Hematopoietic multipotent progenitor cell treated with erythropoietin and hydrocortisone succinate and interleukin-3 and kit ligand, for 6 days (in vitro differentiated cells): ENCODE data around the gene SEM1.
A peak's percentile ranks its signal among the peaks of the same experiment; 100 is the strongest.
"Not testable (repeated sequence)": the region's sequence is repeated elsewhere in the genome, so short reads cannot be mapped to it uniquely, and the experiment has no call there.

ENCODE experiments used
- DNase-seq: peaks from one replicate; pipeline ENCODE4 v3.0.0-alpha.2; 2015

SEM1 gene

DNA sequence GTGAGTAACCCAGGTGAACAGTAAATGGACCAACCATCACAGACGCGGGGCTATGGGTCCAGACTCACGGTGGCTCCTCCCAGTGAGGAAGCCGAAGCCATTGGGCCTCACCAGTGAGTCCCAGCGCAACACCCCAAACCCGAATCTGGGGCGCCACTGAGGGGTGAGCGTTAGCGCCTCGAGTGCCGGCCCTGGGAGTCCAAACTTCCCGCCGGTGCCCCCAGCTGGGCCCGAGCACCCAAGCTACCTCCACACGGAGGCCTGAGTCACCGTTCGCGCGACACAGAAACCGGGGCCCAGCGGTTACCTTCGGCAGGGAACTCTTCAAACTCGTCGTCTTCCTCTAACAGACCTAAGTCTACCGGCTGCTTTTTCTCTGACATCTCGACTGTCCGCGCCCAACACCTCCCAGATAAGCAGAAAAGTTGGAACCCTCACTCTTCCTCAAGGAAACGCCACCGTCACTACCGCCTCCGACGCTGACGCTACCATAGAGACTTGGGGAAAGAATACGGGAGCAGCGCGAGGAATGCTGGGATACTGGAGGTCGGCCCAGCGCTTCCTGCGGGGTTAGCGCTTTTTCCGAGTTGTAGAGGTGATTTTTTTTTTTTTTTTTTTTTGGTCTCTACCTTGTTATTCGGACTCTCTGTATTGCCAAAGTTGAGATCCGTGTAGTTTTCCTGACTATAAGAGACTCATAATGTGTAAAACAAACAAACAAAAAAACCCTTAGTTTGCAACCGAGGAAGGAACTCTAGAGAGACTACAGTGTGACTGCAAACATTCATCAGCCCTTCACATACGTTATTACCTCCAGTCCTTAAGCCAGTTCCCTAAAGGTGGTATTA lies at the start of gene SEM1:
TSS of gene SEM1 (minus strand) at position 466 of the 848 bp plus-strand sequence. CDS start at position 383, 83 bp downstream.
- DNase-seq: peak; percentile 92

- not testable (repeated sequence) for DNase-seq
Measured at GRCh38 chr7:96757880-96758279, 48.2 kb upstream of the SEM1 start.

DNA sequence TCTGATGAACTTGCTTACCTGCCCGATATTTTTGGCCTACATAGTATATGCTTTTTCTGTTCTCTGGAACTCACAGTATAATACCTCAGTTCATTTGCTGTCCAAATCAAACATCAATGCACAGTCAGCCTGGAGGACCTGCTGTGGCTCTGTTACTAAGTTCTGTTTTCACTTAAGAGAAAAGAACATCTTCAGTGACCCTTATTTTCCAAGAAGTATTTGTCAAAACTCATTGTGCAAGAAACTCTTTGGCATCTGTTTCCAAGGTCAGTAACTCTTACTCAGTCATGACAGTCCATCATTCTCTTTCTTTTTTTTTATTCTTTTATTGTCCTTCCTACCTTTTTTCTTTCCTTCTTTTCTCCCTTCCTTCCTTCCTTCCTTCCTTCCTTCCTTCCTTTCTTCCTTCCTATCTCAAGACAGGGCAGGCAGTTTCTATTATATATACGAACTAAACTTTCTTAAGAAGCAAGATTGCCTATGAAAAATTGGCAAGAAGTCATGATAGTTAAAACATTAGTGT lies 37.8 kb upstream of the SEM1 start:
- DNase-seq: no peak

DNA sequence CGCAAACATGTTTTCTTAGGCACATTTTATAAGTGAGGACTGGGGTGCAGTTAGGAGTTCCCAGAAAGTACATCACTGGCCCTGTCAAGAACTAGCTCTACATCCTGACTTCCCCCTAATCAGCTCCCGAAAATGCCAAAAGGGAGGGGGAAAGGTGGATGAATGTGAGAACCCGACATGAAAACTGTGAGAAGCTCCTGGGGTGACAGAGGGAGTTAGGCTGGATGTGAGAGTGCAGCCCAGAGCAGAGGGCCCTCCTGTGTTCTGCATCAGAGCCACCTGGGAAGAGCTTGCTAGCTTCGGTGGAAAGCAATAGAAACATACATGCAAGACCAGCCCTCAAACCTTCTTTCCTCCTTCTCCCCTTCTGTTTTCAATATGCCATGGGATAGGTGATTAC lies 30.5 kb upstream of the SEM1 start:
- DNase-seq: no peak

GRCh38 chr7:96739609-96740008 lies 30.0 kb upstream of the SEM1 start:
- no peak for DNase-seq

- no peak for DNase-seq
Measured at GRCh38 chr7:96739167-96739566, 29.5 kb upstream of the SEM1 start.

GRCh38 chr7:96738705-96739104 lies 29.1 kb upstream of the SEM1 start:
- no peak for DNase-seq

DNA sequence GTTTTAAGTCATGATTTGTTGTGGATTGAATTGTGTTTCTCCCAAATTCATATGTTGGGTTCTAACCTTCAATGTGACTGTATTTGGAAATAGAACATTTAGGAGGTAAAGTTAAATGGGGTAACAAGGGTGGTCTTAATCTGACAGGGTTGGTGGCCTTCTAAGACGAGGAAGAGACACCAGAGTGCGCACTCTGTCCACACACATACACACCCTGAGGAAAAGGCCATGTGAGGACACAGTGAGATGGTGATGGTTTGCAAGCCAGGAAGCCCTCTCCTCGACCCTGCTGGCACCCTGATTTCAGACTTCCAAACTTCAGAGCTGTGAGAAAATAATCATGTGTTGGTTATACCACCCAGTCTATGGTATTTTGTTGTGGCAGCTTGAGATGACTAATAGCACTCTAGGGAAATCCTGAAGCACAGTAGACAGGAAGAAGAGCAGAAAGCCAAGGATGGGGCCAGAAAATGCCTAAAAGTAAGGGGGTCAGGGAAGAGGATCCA lies 28.0 kb upstream of the SEM1 start:
- DNase-seq: no peak

DNA sequence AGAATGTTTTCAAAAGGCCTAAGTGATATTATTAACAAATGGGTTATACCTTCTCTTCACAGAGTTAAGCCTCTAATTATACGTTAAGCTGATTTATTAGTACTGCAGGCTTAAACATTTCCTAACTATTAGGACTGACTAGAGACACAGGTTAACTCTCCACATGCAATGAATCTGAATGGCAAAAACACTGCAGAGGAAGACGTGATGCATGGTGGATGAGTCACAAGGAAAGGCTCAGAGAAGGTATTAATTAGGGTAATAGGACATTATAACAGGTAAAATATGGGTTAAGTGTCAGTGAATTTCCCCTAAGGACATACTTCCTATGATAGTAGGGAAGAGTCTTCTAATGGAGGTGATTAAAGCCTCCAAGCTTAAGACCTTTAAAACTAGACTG lies 24.7 kb upstream of the SEM1 start:
- no peak for DNase-seq

DNA sequence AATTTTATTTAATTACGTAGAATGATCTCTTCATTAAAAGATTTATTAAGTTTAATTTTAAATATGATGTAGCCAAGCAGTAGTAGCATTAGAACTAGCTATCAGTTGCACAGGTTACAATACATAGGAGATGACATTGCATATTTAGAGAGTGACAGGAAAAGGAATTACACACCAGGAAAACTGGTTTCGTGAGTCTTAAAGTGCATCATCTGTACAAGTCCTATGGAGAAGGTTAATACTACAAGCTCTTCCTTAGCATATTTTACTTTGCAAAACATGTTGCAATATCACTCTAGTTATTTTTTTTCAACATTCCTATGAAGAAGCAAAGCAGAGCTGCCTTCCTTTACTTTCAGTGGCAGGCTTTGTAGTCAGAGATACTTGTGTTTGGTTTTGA lies 20.2 kb upstream of the SEM1 start:
- no peak for DNase-seq

GRCh38 chr7:96728139-96728538 lies 18.5 kb upstream of the SEM1 start:
- DNase-seq: no peak

DNA sequence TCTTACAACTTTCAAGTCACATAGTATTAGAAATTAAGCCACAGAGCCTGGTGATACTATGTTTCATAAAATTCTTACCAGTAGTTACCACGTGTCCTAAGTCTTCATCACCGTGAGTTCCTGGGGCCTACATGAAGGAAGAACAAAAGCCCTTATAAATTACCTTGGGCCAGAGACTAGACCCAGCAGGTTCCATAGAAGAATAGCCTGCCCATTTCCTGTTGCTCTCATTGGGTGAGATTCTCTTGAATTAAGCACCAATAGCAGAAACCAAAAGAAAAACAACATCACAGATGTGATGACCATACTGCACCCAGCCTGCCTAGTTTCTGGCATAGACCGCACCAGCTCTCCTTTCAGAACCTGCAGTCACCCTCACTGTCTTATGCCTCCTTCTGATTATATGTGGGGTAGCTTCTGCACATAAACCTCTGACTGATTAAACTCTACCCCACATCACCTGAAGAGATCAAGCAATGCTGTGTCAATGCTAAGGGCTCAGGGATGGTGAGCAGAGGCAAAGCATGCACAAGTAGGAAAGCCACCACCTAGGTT lies 18.0 kb upstream of the SEM1 start:
- no peak for DNase-seq

- no peak for DNase-seq
Measured at GRCh38 chr7:96723622-96724021, 14.0 kb upstream of the SEM1 start.

- not testable (repeated sequence) for DNase-seq
Measured at GRCh38 chr7:96722928-96723327, 13.3 kb upstream of the SEM1 start.

DNA sequence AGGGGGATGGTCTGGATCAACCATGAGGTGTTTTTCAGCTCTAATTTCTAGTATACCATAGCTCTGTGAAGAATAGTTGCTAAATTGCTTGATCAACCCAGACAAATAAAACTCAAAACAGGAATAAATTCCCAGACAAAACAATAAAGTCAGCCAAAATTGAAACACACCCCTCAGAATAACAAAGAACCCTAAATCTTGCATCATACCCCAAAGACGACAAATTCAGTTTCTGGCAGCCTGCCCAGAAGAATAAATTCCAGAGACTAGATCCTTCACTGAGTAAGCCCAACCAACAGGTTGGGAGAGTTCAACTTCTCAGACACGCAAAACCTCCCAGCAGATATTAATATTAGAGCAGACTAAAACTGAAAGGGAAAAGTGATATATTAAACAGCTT lies 11.2 kb upstream of the SEM1 start:
- DNase-seq: no peak

DNA sequence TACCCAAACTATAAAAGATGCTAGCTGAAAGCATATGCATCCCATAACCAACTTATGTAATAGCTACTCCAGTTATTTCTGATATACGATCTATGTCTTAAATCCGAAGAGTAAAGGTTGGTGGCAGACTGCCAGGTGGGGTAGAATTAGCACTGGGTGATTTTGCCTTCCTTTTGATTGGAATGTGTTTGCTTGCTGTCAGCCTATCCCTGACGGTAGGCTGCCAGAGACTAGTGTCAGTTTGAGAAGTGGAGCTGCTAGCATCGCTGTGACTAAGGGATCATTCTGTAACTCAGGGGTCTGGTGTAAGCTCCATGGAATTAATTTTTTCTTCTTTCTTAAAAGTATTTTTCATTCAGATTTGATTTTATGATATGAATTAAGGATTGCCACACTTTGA lies 9.5 kb upstream of the SEM1 start:
- DNase-seq: no peak

DNA sequence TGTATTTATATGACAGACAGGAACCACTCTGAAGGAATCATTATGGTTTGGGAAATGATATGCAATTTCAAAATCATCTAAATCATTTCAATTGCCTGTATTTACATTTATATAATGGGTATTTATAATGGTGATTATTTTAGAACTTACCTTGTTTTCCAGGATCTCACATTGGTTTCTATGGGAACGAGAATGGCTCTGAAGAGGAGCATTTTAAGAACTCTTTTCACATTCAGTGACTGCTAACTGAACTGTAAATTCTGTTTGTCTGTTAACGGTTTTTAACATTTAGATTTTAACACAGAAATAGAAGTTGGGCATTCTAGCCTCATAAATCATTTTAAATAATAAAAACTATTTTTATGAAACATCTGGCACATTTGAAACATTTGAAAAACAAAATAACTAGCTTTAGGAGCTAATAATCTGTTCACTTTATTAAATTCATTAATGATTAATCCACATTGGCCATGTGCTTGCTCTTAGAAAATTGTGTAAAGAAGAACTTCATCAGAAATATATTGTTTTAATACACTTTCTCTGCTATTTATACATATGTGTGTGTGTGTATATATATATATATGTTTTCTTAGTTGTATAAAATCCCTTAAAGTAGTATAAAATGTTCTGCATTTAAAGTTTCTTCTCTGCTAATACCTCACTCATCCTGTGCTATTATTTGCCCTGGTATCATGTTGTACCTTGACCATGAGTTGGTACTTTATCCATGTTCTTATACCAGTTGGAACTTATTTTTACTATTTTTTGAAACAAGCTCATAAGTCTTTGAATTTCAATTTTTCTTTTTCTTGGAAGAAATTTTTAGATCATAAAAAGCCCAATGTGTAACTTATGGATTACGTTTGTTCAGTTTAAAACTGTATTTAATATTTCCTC lies 8.7 kb upstream of the SEM1 start:
- no peak for DNase-seq

GRCh38 chr7:96713037-96713436 lies 3.4 kb upstream of the SEM1 start:
- no peak for DNase-seq

DNA sequence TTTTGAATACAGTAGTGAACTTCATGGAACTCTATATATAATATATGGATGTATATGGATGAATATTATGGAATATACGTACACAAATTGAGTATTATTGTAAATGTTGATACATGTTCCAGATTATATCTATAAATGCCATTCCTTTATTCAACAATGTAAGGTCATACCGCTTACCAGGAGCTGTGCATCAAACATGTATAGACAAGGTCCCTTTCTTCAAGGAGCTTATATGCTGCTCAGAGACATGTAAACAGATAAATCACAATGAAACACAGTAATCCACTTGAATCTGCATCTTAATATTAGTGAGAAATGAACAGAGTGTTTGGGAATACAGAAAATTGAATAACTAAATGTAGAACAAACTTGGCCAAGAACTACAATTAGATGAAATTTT lies 898 bp upstream of the SEM1 start:
- no peak for DNase-seq

DNA sequence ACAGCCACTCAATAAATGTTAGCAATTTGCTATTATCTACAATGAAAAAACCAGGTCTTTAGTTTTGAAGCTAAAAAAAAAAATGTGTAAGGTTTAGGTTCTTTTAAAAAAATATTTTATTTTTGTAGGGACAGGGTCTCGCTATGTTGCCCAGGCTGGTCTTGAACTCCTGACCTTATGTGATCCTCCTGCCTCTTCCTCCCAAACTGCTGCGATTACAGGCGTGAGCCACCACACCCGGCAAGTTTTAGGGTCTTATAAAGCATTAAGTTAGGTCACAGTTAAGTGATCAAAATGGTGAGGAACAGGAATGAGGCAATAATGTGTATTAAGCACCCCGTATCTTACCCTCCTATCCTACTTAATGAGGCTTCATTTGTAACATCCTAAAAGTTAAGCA lies 774 bp downstream of the SEM1 start:
- no peak for DNase-seq

- peak; percentile 4 for DNase-seq
Measured at GRCh38 chr7:96707901-96708774, 1.5 kb downstream of the SEM1 start.

- no peak for DNase-seq
Measured at GRCh38 chr7:96701258-96701657, 8.4 kb downstream of the SEM1 start.
